BJ (cell line): ENCODE measurements around the gene PRR3. TPM values are rescaled to one million over a fixed set of nuclear protein-coding genes. Genes with fewer than 3 reads are reported as not detected.
"Not testable (repeated sequence)": the region's sequence is repeated elsewhere in the genome, so short reads cannot be mapped to it uniquely, and the experiment has no call there.

Experiments used
- CTCF ChIA-PET: fragments of 350-600 bp; formaldehyde crosslinking; extraction: SDS; loops from one replicate; lab custom pipeline; 2021; ENCODE audit warnings: antibody characterized with exemption, inconsistent platforms; lab: Yijun Ruan, JAX
- POLR2A ChIA-PET: fragments of 300-600 bp; sonication (Branson Sonifier 250); formaldehyde crosslinking; extraction: SDS; loops from one replicate; lab custom pipeline; 2021; ENCODE audit warnings: antibody characterized with exemption; lab: Charles Lee
- DNase-seq: peaks from one replicate; pipeline ENCODE4 v3.0.0-alpha.2; 2011; ENCODE audit warnings: low read depth
- H3K27me3 ChIP-seq: 2 replicates; pipeline ENCODE4 v1.6.0; 2011; ENCODE audit warnings: low read length; ENCODE audit not compliant: control insufficient read depth, insufficient read depth
- H3K36me3 ChIP-seq: 2 replicates; pipeline ENCODE4 v1.5.1; 2011; ENCODE audit warnings: low read length; ENCODE audit not compliant: control insufficient read depth, insufficient read depth
- H3K4me3 ChIP-seq: 2 replicates; pipeline ENCODE4 v1.5.1; 2011; ENCODE audit warnings: low read depth, mild to moderate bottlenecking, control low read depth, low read length
- polyA plus RNA-seq: library from polyadenylated mRNA; depleted of rRNA; stranded (reverse); fragments of >200 nt; gene quantifications from 2 replicates; pipeline ENCODE4 v1.2.3, GENCODE V29; 2011
- TF ChIP-seq, protein P1 (sequence below): IDR thresholded peaks from 2 replicates; pipeline ENCODE4 v1.5.1; 2011; ENCODE audit warnings: low read depth, mild to moderate bottlenecking, control low read depth, inconsistent platforms, low read length, moderate library complexity; ENCODE audit not compliant: insufficient read depth

PRR3 gene
- polyA plus RNA-seq, 1 experiment = 15.8 TPM

DNA sequence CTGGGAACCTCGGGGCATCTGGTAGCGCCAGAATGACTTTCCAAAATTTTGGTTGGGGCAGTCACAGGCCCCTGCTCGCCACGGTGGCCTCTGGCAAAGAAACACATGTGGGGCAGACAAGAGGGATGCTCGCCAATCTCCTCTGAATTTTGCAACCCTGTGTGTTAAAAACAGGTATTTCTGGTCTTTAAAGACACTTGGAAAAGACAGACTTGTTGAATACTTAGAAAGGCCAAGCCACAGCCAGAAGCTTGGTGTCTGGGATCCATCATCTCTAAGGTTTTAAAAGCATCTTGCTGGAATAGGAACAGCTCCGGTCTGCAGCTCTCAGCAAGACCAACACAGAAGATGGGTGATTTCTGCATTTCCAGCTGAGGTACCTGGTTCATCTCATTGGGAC lies 36.6 kb upstream of the PRR3 start:
- TF ChIP-seq, protein P1, sequence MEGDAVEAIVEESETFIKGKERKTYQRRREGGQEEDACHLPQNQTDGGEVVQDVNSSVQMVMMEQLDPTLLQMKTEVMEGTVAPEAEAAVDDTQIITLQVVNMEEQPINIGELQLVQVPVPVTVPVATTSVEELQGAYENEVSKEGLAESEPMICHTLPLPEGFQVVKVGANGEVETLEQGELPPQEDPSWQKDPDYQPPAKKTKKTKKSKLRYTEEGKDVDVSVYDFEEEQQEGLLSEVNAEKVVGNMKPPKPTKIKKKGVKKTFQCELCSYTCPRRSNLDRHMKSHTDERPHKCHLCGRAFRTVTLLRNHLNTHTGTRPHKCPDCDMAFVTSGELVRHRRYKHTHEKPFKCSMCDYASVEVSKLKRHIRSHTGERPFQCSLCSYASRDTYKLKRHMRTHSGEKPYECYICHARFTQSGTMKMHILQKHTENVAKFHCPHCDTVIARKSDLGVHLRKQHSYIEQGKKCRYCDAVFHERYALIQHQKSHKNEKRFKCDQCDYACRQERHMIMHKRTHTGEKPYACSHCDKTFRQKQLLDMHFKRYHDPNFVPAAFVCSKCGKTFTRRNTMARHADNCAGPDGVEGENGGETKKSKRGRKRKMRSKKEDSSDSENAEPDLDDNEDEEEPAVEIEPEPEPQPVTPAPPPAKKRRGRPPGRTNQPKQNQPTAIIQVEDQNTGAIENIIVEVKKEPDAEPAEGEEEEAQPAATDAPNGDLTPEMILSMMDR = no peak
- Histone ChIP-seq H3K4me3 (no peak overlapping the region), H3K27me3 (no peaks in the 10 kb centered on the region), H3K36me3 (no peaks in the 10 kb centered on the region; the same call in 1 of the 2 replicates)
- CTCF ChIA-PET = interaction anchor here (1.2 kb wide), 1 partner anchor 38 kb away, joined by 4 read pairs; no protein-coding TSS in a partner anchor
- no peak for DNase-seq
- POLR2A ChIA-PET = no interaction called here

- H3K4me3 ChIP-seq, DNase-seq, H3K36me3 ChIP-seq, POLR2A ChIA-PET, H3K27me3 ChIP-seq: not testable (repeated sequence)
- CTCF ChIA-PET = interaction anchor here (0.5 to 2.1 kb wide), 5 partner anchors 11 to 62 kb away, joined by 3 to 8 read pairs (median 7); no protein-coding TSS in a partner anchor
Observed at GRCh38 chr6:30521082-30521481, 36.0 kb upstream of the PRR3 start.

DNA sequence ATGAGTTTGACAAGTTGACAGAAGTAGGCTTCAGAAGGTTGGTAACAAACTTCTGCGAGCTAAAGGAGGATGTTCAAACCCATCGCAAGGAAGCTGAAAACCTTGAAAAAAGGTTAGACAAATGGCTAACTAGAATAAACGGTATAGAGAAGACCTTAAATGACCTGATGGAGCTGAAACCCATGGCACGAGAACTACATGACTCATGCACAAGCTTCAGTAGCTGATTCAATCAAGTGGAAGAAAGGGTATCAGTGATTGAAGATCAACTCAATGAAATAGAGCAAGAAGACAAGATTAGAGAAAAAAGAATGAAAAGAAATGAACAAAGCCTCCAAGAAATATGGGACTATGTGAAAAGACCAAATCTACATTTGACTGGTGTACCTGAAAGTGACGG lies 35.1 kb upstream of the PRR3 start:
- H3K27me3 ChIP-seq, H3K36me3 ChIP-seq, H3K4me3 ChIP-seq, POLR2A ChIA-PET, DNase-seq: not testable (repeated sequence)
- CTCF ChIA-PET = interaction anchor here (0.6 to 2.1 kb wide), 5 partner anchors 10 to 68 kb away, joined by 3 to 8 read pairs (median 7); no protein-coding TSS in a partner anchor

GRCh38 chr6:30526444-30526843 lies 30.7 kb upstream of the PRR3 start:
- CTCF ChIA-PET = interaction anchor here (0.9 to 7.3 kb wide), 2 partner anchors 36 to 42 kb away, joined by 3 to 146 read pairs; no protein-coding TSS in a partner anchor
- POLR2A ChIA-PET, H3K27me3 ChIP-seq, H3K4me3 ChIP-seq, H3K36me3 ChIP-seq, DNase-seq: not testable (repeated sequence)

- CTCF ChIA-PET = interaction anchor here (1.1 to 7.3 kb wide), 7 partner anchors 11 to 58 kb away, joined by 4 to 146 read pairs (median 4); no protein-coding TSS in a partner anchor
- H3K36me3 ChIP-seq, DNase-seq, H3K27me3 ChIP-seq, POLR2A ChIA-PET, H3K4me3 ChIP-seq: not testable (repeated sequence)
Observed at GRCh38 chr6:30529349-30529875, 27.7 kb upstream of the PRR3 start.

DNA sequence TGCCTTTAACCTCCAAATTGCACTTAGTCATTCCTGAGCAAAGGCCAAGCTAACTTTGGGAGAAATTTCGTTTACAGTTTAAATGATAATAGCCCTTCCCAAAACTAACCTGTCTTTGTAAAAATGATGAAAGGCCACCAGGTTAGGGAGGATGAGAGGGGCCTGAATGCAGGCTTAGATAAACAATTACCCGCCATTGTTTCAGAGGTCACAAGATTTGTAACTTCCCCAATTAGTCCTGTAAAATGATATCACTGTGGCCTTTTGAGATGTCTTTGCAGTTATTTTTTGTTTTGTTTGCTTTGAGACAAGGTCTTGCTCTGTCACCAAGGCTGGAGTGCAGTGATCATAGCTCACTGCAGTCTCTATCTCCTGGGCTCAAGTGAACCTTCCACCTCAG lies 27.1 kb upstream of the PRR3 start:
- TF ChIP-seq, protein P1 = no peak
- no peak for DNase-seq
- CTCF ChIA-PET = interaction anchor here (0.9 to 7.3 kb wide), 8 partner anchors 10 to 76 kb away, joined by 3 to 146 read pairs (median 4); no protein-coding TSS in a partner anchor
- Histone ChIP-seq H3K36me3 (no peaks in the 10 kb centered on the region), H3K27me3 (no peaks in the 10 kb centered on the region), H3K4me3 (no peak overlapping the region)
- POLR2A ChIA-PET = no interaction called here

- no peak for DNase-seq
- POLR2A ChIA-PET = no interaction called here
- H3K36me3 ChIP-seq = no peaks in the 10 kb centered on the region
- no peaks in the 10 kb centered on the region for H3K27me3 ChIP-seq
- no peak overlapping the region for H3K4me3 ChIP-seq
- TF ChIP-seq, protein P1 = no peak
- CTCF ChIA-PET = interaction anchor here (1.3 to 7.3 kb wide), 8 partner anchors 8 to 49 kb away, joined by 5 to 146 read pairs (median 10); no protein-coding TSS in a partner anchor
Observed at GRCh38 chr6:30533460-30534294, 23.4 kb upstream of the PRR3 start.
